GM19043 (cell line): ENCODE data around the gene TULP3.

Experiments
- ATAC-seq: cut with Tn5 transposase; IDR thresholded peaks from one replicate; pipeline ENCODE4 v1.9.1; 2021; ENCODE audit warnings: low read depth; ENCODE audit not compliant: unreplicated experiment

Gene TULP3

DNA sequence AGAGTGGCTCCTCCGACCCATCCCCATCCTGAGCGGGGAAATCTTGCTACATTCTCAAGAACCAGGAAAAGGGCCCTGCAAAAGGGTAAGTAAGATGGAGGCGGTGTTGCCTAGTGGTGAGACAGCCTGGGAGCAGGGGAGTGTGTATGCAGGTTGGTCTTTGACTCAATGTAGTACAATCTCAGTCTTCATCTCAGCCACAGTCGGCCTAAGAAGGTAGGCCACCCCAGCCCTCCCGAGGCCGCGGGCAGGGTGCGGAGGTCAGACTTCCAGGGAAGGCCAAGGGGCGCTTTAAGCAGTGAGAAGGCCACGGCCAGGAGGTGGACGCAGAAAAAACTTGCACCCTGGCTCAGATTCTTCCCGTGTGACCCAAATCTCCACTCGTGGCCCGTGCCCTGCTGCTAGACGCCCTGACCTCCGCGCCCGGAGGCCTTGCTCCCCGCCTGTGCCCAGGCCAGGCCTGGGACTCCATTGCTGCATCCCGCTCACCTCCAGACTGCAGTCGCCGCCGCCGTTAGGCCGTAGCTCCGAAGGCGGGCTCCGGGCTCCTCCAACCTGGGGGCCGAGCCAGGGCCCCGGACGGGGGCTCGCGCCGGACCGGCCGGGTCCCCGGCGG is 14.2 kb upstream of the TULP3 start:
- ATAC-seq = peak; percentile 42

DNA sequence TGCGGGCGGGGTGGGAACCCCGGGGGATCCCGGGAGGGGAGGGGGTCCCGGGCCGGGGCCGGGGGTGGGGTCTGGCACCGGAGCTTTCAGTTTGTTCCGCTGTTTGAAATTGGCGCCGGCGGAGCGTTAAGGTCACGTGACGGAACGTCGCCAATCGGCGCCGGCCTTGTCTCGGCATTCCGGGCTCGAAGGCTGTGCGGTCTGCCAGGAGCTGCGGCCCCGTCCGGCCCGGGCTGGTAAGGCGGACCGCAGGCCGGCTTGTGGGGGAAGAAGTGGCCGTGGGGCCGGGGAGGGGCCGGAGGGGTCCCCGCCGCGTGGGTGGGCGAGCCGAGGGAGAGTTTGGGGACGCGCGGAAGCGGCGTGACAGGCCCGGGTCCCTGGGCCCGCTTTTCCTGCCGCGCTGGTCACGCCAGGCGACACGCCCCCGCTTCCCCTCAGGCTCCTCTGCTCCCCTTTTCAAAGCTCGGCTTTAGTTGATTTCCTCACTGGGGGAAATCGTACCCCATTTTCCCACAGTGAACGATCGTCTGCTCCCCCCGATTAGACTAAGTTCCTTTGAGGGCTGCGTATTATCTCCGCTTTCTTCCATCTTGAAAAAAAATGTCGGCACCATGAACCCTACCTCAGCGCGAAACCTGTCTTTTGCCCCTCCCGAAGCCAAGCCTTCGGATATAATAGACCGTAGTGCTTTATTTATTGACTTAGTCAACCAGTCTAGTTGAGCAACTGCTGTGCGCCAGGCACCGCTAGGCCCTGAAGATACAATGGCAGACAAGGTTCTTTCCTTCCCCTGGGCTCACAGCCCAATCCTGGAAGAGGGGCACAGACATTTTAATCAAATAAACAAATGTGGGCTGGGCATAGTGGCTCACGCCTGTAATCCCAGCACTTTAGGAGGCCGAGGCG is 13.4 kb upstream of the TULP3 start, which contains the start of the genes FOXM1 and RHNO1:
Gene FOXM1 (minus strand): TSS at position 128 of the 906 bp plus-strand sequence. CDS start 2,696 bp downstream, outside the sequence.
Gene RHNO1 (plus strand): TSS at position 177 of the 906 bp plus-strand sequence. CDS start 8,144 bp downstream, outside the sequence.
- peak; percentile 75 for ATAC-seq

DNA sequence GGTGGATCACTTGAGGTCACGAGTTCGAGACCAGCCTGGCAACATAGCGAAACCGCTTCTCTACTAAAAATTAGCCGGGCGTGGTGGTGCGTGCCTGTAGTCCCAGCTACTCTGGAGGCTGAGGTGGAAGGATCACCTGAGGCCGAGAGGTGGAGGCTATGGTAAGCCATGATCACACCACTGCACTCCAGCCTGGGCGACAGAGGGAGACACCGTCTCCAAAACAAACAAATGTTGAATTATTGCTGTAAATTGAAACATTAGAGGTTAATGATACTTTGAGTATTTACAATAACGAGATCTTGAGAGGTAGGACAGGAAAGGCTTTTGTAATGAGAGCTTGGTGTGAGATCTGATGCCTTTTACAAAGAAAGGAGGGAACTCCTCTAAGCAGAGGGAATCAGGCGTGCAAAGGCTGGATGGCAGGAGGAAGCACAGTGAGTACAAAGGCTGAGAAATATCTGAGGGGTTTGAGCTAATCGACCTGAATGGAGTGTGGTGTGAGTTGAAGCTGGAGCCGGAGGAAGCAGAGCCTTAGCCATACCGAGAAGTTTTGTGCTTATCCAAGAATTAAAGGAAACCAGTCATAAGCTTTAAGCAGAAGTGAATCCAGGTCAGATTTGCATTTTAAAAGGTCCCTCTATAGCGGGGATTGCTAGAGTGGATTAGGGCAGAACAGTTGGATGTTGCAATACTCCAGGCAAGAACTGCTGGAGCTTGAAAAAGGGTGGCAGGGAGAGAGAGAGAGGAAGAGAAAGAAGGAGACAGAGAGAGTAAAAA is 12.5 kb upstream of the TULP3 start:
- no peak for ATAC-seq

GRCh38 chr12:2879853-2880252 is 10.8 kb upstream of the TULP3 start:
- no peak for ATAC-seq

- no peak for ATAC-seq
Measured at GRCh38 chr12:2884810-2885209, 5.9 kb upstream of the TULP3 start.

- ATAC-seq = no peak
Measured at GRCh38 chr12:2886768-2887450, 3.8 kb upstream of the TULP3 start.

DNA sequence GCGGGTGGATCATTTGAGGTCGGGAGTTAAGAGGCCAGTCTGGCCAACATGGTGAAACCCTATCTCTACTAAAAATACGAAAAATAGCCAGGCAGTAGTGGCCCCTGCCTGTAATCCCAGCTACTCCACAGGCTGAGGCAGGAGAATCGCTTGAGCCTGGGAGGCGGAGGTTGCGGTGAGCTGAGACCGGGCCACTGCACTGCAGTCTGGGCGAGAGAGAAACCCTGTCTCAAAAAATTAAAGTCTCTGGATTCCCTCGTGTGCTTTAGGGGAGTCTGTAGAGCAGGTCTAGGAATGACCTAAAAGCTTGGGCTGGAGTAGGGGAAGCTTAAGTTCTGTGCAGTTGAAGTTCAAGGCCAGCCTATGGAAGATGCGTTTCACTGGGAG is 697 bp upstream of the TULP3 start:
- ATAC-seq = no peak

GRCh38 chr12:2891240-2892053 is 756 bp downstream of the TULP3 start:
- peak; percentile 10 for ATAC-seq

DNA sequence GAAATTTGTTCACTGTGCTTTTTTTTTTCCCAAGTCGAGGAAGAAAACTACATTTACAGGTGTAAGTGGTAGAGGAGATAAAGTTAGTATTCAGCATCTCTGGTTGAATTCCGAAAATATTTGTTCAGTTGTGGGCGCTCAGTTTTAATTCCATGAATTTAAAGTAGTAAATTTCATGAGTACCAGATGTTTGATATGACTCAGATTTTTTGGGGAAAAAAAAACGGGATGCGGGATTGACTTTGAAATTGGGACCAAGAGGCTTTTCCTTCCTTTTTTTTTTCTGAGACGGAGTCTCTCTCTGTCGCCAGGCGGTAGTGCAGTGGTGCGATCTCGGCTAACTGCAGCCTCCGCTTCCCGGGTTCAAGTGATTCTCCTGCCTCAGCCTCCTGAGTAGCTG is 1.6 kb downstream of the TULP3 start:
- no peak for ATAC-seq

DNA sequence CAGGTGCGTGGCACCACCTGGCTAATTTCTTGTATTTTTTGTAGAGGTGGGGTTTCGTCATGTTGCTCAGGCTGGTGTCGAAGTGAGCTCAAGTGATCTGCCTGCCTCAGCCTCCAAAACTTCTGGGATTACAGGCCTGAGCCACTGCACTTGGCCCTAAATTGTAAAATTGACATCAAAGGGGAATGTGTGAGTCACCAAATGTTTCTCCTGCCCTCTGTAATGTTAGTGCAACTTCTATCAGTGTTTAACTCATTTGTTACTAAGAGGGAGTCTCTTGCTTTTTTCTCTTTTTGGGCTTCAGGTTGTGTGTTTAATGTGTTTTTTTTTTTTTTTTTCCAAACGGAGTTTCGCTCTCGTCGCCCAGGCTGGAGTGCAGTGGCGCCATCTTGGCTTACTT is 2.3 kb downstream of the TULP3 start:
- no peak for ATAC-seq

DNA sequence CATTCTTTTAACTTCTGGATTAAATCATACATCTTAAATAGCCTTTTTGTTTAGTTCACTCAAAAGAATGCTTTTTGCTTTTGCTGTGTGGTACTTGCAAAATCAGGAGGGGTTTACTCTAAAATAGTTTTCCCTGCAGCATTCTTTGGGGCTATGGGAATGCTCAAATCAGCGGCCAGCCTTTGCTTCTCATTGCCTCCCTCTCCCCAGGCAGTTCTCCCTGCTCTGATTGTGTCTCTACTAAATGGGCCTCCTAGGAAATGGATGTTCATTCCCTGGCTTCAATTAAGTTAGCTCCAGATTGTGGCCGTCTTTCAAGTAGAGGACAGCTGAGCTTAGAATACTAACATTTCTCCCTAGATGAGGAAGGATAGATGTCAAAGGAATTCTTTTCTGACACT is 4.4 kb downstream of the TULP3 start:
- no peak for ATAC-seq

GRCh38 chr12:2895511-2895910 is 4.8 kb downstream of the TULP3 start:
- ATAC-seq = no peak

DNA sequence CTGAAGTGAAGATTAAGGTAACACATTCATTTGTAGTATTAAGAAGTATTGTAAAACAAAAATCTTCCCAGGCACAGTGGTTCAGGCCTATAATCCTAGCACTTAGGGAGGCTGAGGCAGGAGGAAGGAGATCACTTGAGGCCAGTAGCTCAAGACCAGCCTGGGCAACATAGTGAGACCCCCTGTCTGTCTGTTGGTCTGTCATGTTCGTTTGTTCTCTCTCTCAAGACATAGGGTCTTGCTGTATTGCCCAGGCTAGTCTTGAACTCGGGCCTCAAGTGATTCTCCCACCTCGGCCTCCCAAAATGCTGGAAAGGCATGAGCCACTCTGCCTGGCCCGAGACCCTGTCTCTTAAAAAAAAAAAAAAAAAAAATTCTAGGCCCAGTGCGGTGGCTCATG is 6.7 kb downstream of the TULP3 start:
- no peak for ATAC-seq

DNA sequence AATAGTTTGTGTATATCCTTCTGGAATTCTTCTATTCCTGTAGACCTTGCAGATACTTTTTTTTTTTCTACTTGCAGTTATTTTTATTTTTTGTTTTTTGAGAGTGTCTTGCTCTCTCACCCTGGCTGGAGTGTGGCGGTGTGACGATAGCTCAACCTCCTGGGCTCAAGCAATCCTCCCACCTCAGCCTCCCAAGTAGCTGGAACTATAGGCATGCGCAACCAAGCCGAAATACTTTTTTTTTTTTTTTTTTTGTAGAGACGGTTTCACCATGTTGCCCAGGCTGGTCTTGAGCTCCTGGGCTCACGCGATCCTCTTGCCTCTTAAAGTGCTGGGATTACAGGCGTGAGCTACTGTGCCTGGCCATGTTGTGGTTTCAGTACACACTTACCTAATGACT is 10.0 kb downstream of the TULP3 start:
- ATAC-seq = no peak

DNA sequence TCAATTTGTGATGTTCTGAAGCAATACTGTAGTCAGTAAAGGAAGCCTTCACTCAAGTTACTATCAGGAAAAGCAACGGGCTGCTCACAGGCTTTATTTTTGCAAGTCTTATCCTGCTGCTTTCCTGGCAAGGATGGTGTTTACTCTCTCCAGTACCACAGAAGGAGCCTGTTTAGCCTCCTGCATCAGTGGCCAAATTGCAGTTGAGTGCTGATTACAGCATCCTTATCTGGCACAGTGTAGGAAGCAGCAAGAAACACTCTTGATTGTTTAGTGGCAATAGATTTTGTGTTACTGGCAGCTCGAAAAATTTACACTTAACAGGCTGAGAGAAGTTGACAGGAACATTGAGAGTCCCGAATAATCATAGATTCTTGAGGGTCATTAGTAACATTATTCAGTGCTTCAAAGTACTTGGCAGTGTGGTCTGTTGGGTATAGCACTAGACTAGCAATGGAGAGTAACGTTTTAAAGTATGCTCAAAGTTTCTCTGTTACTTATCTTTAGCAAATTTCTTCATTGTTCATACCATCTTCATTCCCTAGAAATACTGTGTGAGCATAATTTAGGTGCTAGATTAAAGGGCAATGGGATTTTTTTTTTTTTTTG is 11.7 kb downstream of the TULP3 start:
- no peak for ATAC-seq

GRCh38 chr12:2904260-2904659 is 13.6 kb downstream of the TULP3 start:
- ATAC-seq = no peak

DNA sequence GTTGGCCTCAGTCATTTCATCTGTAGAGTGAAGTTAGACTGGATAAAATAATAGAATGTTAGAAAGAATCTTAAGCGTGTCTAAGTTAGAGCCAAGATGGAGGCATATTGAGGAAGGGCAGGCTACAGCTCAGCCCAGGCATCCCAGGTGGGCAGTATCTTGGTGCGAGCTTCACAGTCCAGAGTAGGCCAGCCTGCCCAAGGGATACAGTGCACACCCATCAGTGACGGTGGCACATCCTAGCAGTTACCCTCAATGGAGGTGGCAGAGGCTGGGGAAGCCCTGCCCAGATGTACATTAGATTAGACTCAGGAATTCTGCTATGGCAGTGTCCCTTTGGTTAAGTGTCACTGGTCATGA is 21.5 kb downstream of the TULP3 start:
- ATAC-seq = no peak

GRCh38 chr12:2919249-2919648 is 28.6 kb downstream of the TULP3 start:
- ATAC-seq = no peak

DNA sequence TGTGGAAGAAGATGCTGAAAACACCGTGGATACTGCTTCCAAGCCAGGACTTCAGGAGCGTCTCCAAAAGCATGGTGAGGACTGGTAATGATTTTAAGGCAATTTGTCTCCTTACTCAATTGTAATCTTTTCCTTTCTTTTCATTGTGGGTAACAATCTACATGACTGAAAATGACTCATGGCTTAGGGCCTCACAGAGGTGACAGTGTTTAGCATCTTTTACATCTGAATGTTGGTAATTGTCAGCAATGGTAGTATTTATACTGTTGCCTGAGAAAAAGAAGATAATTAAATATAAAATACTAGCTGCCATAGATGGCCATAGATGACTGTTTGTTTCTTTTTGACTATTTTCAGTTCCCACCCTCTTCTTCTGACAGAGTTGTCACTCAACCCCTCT is 31.6 kb downstream of the TULP3 start:
- ATAC-seq = no peak
